ENCODE measurements around the gene DAPK1.

- TF ChIP-seq EZH2 (IDR thresholded peaks at IDR 0.05; ENCODE audit: borderline replicate concordance, insufficient read depth, low read length, poor library complexity, severe bottlenecking) (no peak), POLR2AphosphoS5 (IDR thresholded peaks at IDR 0.05) (no peak), CTCF (IDR thresholded peaks at IDR 0.05; ENCODE audit: poor library complexity, severe bottlenecking) (no peak), REST (IDR thresholded peaks at IDR 0.05; ENCODE audit: borderline replicate concordance) (no peak), SMC3 (conservative IDR thresholded peaks at IDR 0.05; ENCODE audit: poor library complexity) (no peak), RAD21 (conservative IDR thresholded peaks at IDR 0.05) (no peak)
These were observed 61.0 kb downstream of the DAPK1 start for GRCh38 chr9:87558606-87559190.
